Measurements from ENCODE around the gene SLF2. TPM values are rescaled to one million over a fixed set of nuclear protein-coding genes. Genes with fewer than 3 reads are reported as not detected.

SLF2 gene
- total RNA-seq, 2 experiments from 2014 or later: 34.9 to 37.2 TPM

DNA sequence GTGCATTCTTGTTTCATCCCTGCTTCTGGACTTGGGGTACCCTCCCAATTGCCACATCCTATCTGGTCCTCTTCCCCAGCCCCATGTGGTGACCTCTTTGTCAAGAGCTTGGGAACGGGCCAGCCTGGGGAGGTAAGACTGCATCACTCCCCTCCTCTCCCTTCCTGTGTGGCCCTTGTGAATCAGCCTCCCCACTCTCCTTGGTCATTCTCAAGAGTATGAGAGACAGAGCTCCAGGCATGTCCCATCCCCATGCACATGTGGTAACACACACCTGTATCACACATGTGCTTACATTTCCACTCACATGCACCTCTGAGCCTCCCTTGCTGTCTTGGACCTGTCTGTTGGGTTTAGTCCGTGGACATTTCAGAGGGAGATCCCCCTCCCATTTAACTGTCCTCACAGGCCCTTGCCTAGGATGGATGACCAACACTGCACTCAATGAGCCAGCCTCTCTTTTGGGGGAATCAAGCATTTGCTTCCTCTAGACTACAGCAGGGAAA lies 72.0 kb downstream of the SLF2 start:
- ChIA-PET POLR2A (no interaction called here), CTCF (interaction anchor here (1.3 kb wide), 1 partner anchor 13 kb away, joined by 7 read pairs; no protein-coding TSS in a partner anchor)
- Mint-ChIP-seq H3K27me3 (no peaks in the 10 kb centered on the region), H3K4me3 (no peak overlapping the region), H3K36me3 (ENCODE audit: low read depth) (peaks cover 7% of the 10 kb centered on the region), H3K9me3 (no peaks in the 10 kb centered on the region), H3K27ac (no peak overlapping the region), H3K4me1 (peaks cover 27% of the 10 kb centered on the region)
- DNase-seq: no peak

DNA sequence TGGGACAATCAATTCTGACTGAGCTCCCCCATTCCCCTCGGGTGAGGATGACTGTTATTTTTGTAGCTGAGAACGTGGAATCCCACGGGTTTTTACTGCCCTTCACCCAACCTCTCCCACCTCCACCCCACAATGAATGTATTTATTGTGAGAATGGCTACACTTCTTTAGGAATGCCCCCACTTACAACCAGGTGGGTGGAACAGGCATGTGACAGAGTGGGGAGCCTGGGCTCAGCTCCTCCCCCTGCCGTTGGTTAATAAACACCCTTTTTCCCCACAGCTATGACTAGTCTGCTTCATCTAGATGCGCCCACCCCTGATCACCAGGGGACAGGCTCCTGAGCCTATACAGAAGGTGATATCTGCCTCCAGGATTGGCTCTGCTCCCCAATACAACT lies 72.6 kb downstream of the SLF2 start:
- Mint-ChIP-seq H3K27ac (no peak overlapping the region), H3K4me1 (peaks cover 29% of the 10 kb centered on the region), H3K36me3 (ENCODE audit: low read depth) (peaks cover 8% of the 10 kb centered on the region), H3K9me3 (no peaks in the 10 kb centered on the region), H3K27me3 (no peaks in the 10 kb centered on the region), H3K4me3 (no peak overlapping the region)
- ChIA-PET CTCF (interaction anchor here (1.3 to 2.7 kb wide), 2 partner anchors 12 to 29 kb away, joined by 7 to 11 read pairs; no protein-coding TSS in a partner anchor), POLR2A (interaction anchor here (0.9 kb wide), 1 partner anchor 27 kb away, joined by 3 read pairs; no protein-coding TSS in a partner anchor)
- DNase-seq: no peak

DNA sequence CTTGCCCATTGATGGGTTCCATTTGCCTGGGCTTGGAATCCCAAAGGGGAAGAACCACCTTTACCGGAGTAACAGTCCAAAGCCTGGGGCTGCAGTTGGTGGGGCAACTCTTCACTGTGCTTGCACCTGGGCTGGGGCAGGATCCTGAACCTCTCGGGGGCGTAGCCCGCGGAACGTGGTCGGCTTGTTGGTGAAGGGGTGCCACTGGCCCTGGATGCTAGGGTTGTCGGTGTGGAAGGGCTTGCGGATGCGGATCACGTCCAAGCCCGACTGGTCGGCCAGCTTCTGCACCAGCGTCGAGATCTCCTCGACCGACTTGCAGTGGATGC lies 73.8 kb downstream of the SLF2 start:
- Mint-ChIP-seq H3K4me1 (peaks cover 33% of the 10 kb centered on the region), H3K27me3 (no peaks in the 10 kb centered on the region), H3K27ac (peak overlapping the region; percentile 81), H3K36me3 (ENCODE audit: low read depth) (peaks cover 21% of the 10 kb centered on the region), H3K4me3 (peak overlapping the region; percentile 85), H3K9me3 (no peaks in the 10 kb centered on the region)
- DNase-seq: no peak
- ChIA-PET CTCF (interaction anchor here (2.7 kb wide), 1 partner anchor 28 kb away, joined by 11 read pairs; no protein-coding TSS in a partner anchor), POLR2A (interaction anchor here (0.9 to 3.3 kb wide), 2 partner anchors 11 to 73 kb away, joined by 4 to 27 read pairs; no protein-coding TSS in a partner anchor)

DNA sequence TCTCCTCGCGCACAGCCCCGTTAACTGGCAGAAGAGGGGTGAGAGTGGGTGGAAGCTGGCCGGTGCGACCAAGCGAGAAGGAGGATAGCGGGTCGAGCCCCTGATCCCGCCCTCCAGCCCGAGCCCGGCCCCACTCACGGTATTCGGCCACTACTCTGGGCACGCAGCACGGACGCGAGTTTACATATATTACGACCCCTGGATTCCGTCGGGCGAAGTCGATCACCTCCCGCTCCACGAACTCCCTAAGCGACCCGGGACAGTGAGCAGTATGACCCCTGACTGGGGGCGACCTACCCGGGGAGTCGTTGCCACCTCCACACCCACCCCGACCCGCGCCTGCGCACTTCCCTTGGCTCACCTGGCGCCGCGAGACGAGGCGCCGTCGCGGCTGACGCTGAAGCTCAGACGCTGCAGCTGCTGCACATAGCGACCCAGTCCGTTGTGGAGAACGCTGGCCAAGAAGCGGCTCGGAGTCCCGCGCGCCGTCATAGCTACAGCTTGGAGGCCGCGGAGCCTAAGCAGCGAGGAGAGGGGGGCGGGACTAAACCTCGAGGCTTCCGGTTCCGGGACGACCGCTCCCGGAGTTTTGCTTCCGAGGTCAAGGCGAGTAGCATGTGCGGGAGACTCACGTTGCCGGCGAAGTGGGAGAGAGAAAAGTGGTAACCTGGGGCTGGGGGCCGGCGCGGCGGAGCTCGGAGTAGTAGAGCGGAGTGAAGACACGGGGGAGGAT lies 74.4 kb downstream of the SLF2 start, which contains the start of the genes MRPL43 and TWNK:
TSS of gene MRPL43 (minus strand) at position 546 of the 733 bp plus-strand sequence. CDS start at position 492, 54 bp downstream.
TSS of gene TWNK (plus strand) at position 592 of the 733 bp plus-strand sequence. CDS start 668 bp downstream, outside the sequence.
- H3K4me1 Mint-ChIP-seq: peaks cover 33% of the 10 kb centered on the region
- no peaks in the 10 kb centered on the region for H3K9me3 Mint-ChIP-seq
- POLR2A ChIA-PET: interaction anchor here (0.7 to 3.3 kb wide), 2 partner anchors 10 to 11 kb away, joined by 3 to 27 read pairs; no protein-coding TSS in a partner anchor
- peaks cover 19% of the 10 kb centered on the region for H3K36me3 Mint-ChIP-seq (ENCODE audit: low read depth)
- CTCF ChIA-PET: interaction anchor here (0.8 to 3.0 kb wide), 4 partner anchors 10 to 118 kb away, joined by 3 to 28 read pairs (median 8); no protein-coding TSS in a partner anchor
- H3K4me3 Mint-ChIP-seq: peak within 1 kb of the TSS; percentile 85
- DNase-seq: peak; percentile 87
- peak within 1 kb of the TSS; percentile 81 for H3K27ac Mint-ChIP-seq
- H3K27me3 Mint-ChIP-seq: no peaks in the 10 kb centered on the region

GRCh38 chr10:100987685-100988049 lies 74.9 kb downstream of the SLF2 start:
- Mint-ChIP-seq H3K27ac (peak overlapping the region; percentile 81), H3K36me3 (ENCODE audit: low read depth) (peaks cover 18% of the 10 kb centered on the region), H3K4me3 (peak overlapping the region; percentile 85), H3K9me3 (no peaks in the 10 kb centered on the region), H3K27me3 (no peaks in the 10 kb centered on the region), H3K4me1 (peaks cover 33% of the 10 kb centered on the region)
- CTCF ChIA-PET: interaction anchor here (0.8 to 3.0 kb wide), 5 partner anchors 10 to 118 kb away, joined by 3 to 28 read pairs (median 4); no protein-coding TSS in a partner anchor
- no peak for DNase-seq
- POLR2A ChIA-PET: interaction anchor here (0.7 to 3.3 kb wide), 2 partner anchors 10 to 11 kb away, joined by 3 to 27 read pairs; no protein-coding TSS in a partner anchor

DNA sequence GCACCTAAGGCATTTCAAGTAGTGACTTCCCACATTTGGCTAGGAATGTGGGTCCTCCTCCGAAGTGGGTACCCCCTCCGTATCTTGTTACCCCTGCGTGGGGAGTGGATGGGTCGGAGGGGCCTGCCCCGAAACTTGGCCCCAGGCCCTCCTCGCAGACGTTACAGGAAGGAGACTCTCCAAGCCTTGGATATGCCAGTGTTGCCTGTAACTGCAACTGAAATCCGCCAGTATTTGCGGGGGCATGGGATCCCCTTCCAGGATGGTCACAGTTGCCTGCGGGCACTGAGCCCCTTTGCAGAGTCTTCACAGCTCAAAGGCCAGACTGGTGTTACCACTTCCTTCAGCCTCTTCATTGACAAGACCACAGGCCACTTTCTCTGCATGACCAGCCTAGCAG lies 75.4 kb downstream of the SLF2 start:
- no peak for DNase-seq
- Mint-ChIP-seq H3K4me1 (peaks cover 33% of the 10 kb centered on the region), H3K9me3 (no peaks in the 10 kb centered on the region), H3K36me3 (ENCODE audit: low read depth) (peaks cover 21% of the 10 kb centered on the region), H3K4me3 (peak overlapping the region; percentile 85), H3K27ac (no peak overlapping the region), H3K27me3 (no peaks in the 10 kb centered on the region)
- ChIA-PET CTCF (interaction anchor here (0.9 to 3.0 kb wide), 4 partner anchors 9 to 53 kb away, joined by 3 to 28 read pairs (median 8); no protein-coding TSS in a partner anchor), POLR2A (interaction anchor here (3.3 kb wide), 1 partner anchor 9 kb away, joined by 27 read pairs; no protein-coding TSS in a partner anchor)

DNA sequence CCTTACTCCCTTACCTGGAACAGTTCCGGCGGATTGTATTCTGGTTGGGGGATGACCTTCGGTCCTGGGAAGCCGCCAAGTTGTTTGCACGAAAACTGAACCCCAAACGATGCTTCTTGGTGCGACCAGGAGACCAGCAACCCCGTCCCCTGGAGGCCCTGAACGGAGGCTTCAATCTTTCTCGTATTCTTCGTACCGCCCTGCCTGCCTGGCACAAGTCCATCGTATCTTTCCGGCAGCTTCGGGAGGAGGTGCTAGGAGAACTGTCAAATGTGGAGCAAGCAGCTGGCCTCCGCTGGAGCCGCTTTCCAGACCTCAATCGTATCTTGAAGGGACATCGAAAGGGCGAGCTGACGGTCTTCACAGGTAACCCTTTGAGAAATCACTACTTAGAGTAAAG lies 76.3 kb downstream of the SLF2 start:
- Mint-ChIP-seq H3K27me3 (no peaks in the 10 kb centered on the region), H3K4me1 (peaks cover 33% of the 10 kb centered on the region), H3K9me3 (no peaks in the 10 kb centered on the region), H3K27ac (no peak overlapping the region), H3K36me3 (ENCODE audit: low read depth) (peaks cover 25% of the 10 kb centered on the region), H3K4me3 (no peak overlapping the region)
- ChIA-PET CTCF (interaction anchor here (1.5 to 3.0 kb wide), 2 partner anchors 8 to 22 kb away, joined by 4 to 28 read pairs; no protein-coding TSS in a partner anchor), POLR2A (interaction anchor here (3.3 kb wide), 1 partner anchor 8 kb away, joined by 27 read pairs; no protein-coding TSS in a partner anchor)
- DNase-seq: no peak

DNA sequence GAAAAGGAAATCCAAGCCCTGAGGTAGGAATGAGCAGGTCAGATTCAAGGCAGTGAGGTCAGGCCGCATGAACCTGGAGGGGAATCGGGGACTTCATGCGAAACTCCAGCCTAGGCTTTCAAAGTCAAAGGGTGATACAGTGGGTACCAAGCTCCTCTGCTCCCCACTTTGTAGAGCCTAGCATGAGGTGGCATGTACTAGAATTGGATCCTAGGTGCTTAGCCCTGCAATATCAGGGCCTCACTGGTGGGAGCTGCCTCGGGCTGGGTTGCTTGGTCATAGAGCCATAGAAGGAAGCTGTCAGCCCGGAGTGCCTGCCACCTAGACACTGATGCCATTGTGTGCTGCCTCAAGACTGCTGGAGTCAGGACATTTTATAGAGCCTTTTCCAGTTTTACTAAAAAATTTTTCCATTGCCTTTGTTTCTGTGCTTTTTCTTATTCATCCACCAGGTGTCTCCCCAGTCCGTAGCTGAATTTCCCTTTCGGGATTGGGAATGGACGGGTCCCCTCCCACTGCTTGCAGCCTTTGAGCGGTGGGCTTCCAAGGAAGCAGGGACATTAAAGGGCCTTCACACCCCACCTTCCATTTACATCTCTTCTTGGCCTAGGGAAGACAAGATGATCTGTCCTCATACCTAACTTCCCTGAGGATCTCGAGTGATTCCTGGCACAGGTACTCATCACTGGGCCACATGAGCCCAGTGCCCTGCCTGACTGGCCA lies 81.4 kb downstream of the SLF2 start:
- no peak for DNase-seq
- H3K4me3 Mint-ChIP-seq: no peak overlapping the region
- no peak overlapping the region for H3K27ac Mint-ChIP-seq
- H3K36me3 Mint-ChIP-seq (ENCODE audit: low read depth): peaks cover 25% of the 10 kb centered on the region
- ChIA-PET CTCF (interaction anchor here (17.1 kb wide), 1 partner anchor 23 kb away, joined by 186 read pairs; no protein-coding TSS in a partner anchor), POLR2A (no interaction called here)
- no peaks in the 10 kb centered on the region for H3K27me3 Mint-ChIP-seq
- H3K9me3 Mint-ChIP-seq: no peaks in the 10 kb centered on the region
- H3K4me1 Mint-ChIP-seq: peaks cover 30% of the 10 kb centered on the region

DNA sequence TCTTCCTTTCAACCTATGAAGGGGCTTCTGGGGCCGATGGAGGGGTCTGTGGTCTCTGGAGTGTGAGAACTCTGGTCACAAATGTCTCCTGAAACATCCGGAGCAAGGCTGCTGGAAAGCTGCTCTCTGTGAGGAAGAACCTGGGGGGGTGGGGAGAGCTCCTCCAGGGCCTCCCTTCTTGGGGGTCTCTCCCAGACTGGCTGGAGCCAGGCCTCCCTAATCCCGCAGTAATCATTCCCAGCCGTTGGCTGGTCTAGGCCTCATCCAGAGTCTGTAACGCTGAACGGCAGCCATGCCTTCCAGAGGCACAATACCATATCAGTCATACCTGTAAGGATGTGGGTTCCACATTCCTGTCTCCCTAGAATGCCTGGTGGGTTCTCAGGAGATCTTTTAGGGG lies 82.4 kb downstream of the SLF2 start:
- Mint-ChIP-seq H3K4me1 (peaks cover 30% of the 10 kb centered on the region), H3K9me3 (no peaks in the 10 kb centered on the region), H3K4me3 (peak overlapping the region; percentile 13), H3K27ac (no peak overlapping the region), H3K36me3 (ENCODE audit: low read depth) (peaks cover 25% of the 10 kb centered on the region), H3K27me3 (no peaks in the 10 kb centered on the region)
- DNase-seq: no peak
- ChIA-PET POLR2A (no interaction called here), CTCF (interaction anchor here (17.1 kb wide), 1 partner anchor 22 kb away, joined by 186 read pairs; no protein-coding TSS in a partner anchor)

GRCh38 chr10:100996678-100997359 lies 84.1 kb downstream of the SLF2 start:
- peaks cover 11% of the 10 kb centered on the region for H3K36me3 Mint-ChIP-seq (ENCODE audit: low read depth)
- POLR2A ChIA-PET: interaction anchor here (0.8 to 3.2 kb wide), 8 partner anchors 9 to 81 kb away, joined by 3 to 27 read pairs (median 4); partner anchors contain the start of genes KAZALD1, MRPL43, PDZD7 and SFXN3
- H3K27me3 Mint-ChIP-seq: peaks cover 3% of the 10 kb centered on the region
- peaks cover 28% of the 10 kb centered on the region for H3K4me1 Mint-ChIP-seq
- DNase-seq: peak; percentile 41
- no peaks in the 10 kb centered on the region for H3K9me3 Mint-ChIP-seq
- peak overlapping the region; percentile 92 for H3K27ac Mint-ChIP-seq
- CTCF ChIA-PET: interaction anchor here (0.8 to 17.1 kb wide), 17 partner anchors 9 to 651 kb away, joined by 3 to 186 read pairs (median 4); partner anchors contain the start of genes MRPL43, PDZD7, SFXN3 and TWNK
- H3K4me3 Mint-ChIP-seq: peak overlapping the region; percentile 77

GRCh38 chr10:100997360-100998182 lies 84.8 kb downstream of the SLF2 start:
- H3K4me3 Mint-ChIP-seq: peak overlapping the region; percentile 77
- peak; percentile 76 for DNase-seq
- H3K36me3 Mint-ChIP-seq (ENCODE audit: low read depth): peaks cover 11% of the 10 kb centered on the region
- CTCF ChIA-PET: interaction anchor here (0.6 to 17.1 kb wide), 31 partner anchors 9 to 1265 kb away, joined by 3 to 186 read pairs (median 4); partner anchors contain the start of genes HIF1AN, MRPL43, PDZD7 and SEMA4G
- H3K27me3 Mint-ChIP-seq: peaks cover 3% of the 10 kb centered on the region
- POLR2A ChIA-PET: interaction anchor here (0.9 to 3.2 kb wide), 6 partner anchors 9 to 50 kb away, joined by 3 to 27 read pairs (median 10); partner anchors contain the start of genes MRPL43, PDZD7, SFXN3 and TWNK
- peaks cover 28% of the 10 kb centered on the region for H3K4me1 Mint-ChIP-seq
- no peaks in the 10 kb centered on the region for H3K9me3 Mint-ChIP-seq
- H3K27ac Mint-ChIP-seq: peak overlapping the region; percentile 92

Measured in activated CD4-positive, alpha-beta memory T cell treated with anti-CD3 and anti-CD28 coated beads, Interleukin-2, amount 10 ng/mL, durations not matched to agents 7 days and 5 days (primary cell).